ENCODE results near the gene CCR8.

Gene CCR8

GRCh38 chr3:39291903-39292329 lies 37.6 kb upstream of the CCR8 start:
- H3K4me2 ChIP-seq (ENCODE audit: insufficient read depth, low read length) = no peak overlapping the region
- peak overlapping the region; percentile 72 for H3K27ac ChIP-seq (ENCODE audit: low read length)
- no peaks in the 10 kb centered on the region for H3K79me2 ChIP-seq (ENCODE audit: insufficient read depth, low read length)
- H2AFZ ChIP-seq (ENCODE audit: low read depth, low read length) = peak overlapping the region; percentile 63
- ATAC-seq (ENCODE audit: insufficient read depth, low read depth) (peak; percentile 53), DNase-seq (peak; percentile 79)
- H3K27me3 ChIP-seq (ENCODE audit: insufficient read depth, low read length, poor library complexity) = no peaks in the 10 kb centered on the region
- TF ChIP-seq CTCF (IDR thresholded peaks at IDR 0.05; ENCODE audit: borderline replicate concordance, extremely low read depth, low read length, poor library complexity, severe bottlenecking) = peak; percentile 96
- TF ChIP-seq EZH2 (IDR thresholded peaks at IDR 0.05; ENCODE audit: borderline replicate concordance, low read depth, low read length, severe bottlenecking) = no peak
- peaks cover 66% of the 10 kb centered on the region for H3K4me1 ChIP-seq (ENCODE audit: insufficient read depth, low read length)
- peak overlapping the region; percentile 9; the same call in 1 of the 2 replicates for H3K9ac ChIP-seq (ENCODE audit: low read depth, low read length)
- H3K36me3 ChIP-seq (ENCODE audit: insufficient read depth, low read length) = no peaks in the 10 kb centered on the region
- no peaks in the 10 kb centered on the region for H4K20me1 ChIP-seq (ENCODE audit: insufficient read depth, low read length)
- H3K9me3 ChIP-seq (ENCODE audit: insufficient read depth, low read length, severe bottlenecking) = no peaks in the 10 kb centered on the region
- no peak overlapping the region for H3K4me3 ChIP-seq (ENCODE audit: low read depth in 1 of 2, low read length in 2 of 2)

- no peaks in the 10 kb centered on the region for H3K36me3 ChIP-seq (ENCODE audit: insufficient read depth, low read length)
- no peak for TF ChIP-seq CTCF (IDR thresholded peaks at IDR 0.05; ENCODE audit: borderline replicate concordance, extremely low read depth, low read length, poor library complexity, severe bottlenecking)
- no peak overlapping the region for H3K9ac ChIP-seq (ENCODE audit: low read depth, low read length)
- peak overlapping the region; percentile 3 for H2AFZ ChIP-seq (ENCODE audit: low read depth, low read length)
- H3K4me2 ChIP-seq (ENCODE audit: insufficient read depth, low read length) = no peak overlapping the region
- peak overlapping the region; percentile 72 for H3K27ac ChIP-seq (ENCODE audit: low read length)
- peaks cover 4% of the 10 kb centered on the region for H3K9me3 ChIP-seq (ENCODE audit: insufficient read depth, low read length, severe bottlenecking)
- H3K27me3 ChIP-seq (ENCODE audit: insufficient read depth, low read length, poor library complexity) = no peaks in the 10 kb centered on the region
- DNase-seq = no peak
- ATAC-seq (ENCODE audit: insufficient read depth, low read depth) = no peak
- no peak overlapping the region for H3K4me3 ChIP-seq (ENCODE audit: low read depth in 1 of 2, low read length in 2 of 2)
- no peaks in the 10 kb centered on the region for H3K79me2 ChIP-seq (ENCODE audit: insufficient read depth, low read length)
- peaks cover 63% of the 10 kb centered on the region for H3K4me1 ChIP-seq (ENCODE audit: insufficient read depth, low read length)
- no peaks in the 10 kb centered on the region for H4K20me1 ChIP-seq (ENCODE audit: insufficient read depth, low read length)
Measured at GRCh38 chr3:39292961-39293360, 36.5 kb upstream of the CCR8 start.

- H4K20me1 ChIP-seq (ENCODE audit: insufficient read depth, low read length) = no peaks in the 10 kb centered on the region
- peak overlapping the region; percentile 34; the same call in 1 of the 2 replicates for H2AFZ ChIP-seq (ENCODE audit: low read depth, low read length)
- ATAC-seq (ENCODE audit: insufficient read depth, low read depth) = peak; percentile 51
- peak overlapping the region; percentile 15; the same call in 1 of the 2 replicates for H3K27ac ChIP-seq (ENCODE audit: low read length)
- TF ChIP-seq CTCF (IDR thresholded peaks at IDR 0.05; ENCODE audit: borderline replicate concordance, extremely low read depth, low read length, poor library complexity, severe bottlenecking) = no peak
- TF ChIP-seq EZH2 (IDR thresholded peaks at IDR 0.05; ENCODE audit: borderline replicate concordance, low read depth, low read length, severe bottlenecking) = no peak
- H3K9me3 ChIP-seq (ENCODE audit: insufficient read depth, low read length, severe bottlenecking) = peaks cover 13% of the 10 kb centered on the region
- H3K4me2 ChIP-seq (ENCODE audit: insufficient read depth, low read length) = no peak overlapping the region
- H3K27me3 ChIP-seq (ENCODE audit: insufficient read depth, low read length, poor library complexity) = no peaks in the 10 kb centered on the region
- no peaks in the 10 kb centered on the region for H3K36me3 ChIP-seq (ENCODE audit: insufficient read depth, low read length)
- H3K79me2 ChIP-seq (ENCODE audit: insufficient read depth, low read length) = no peaks in the 10 kb centered on the region
- H3K4me1 ChIP-seq (ENCODE audit: insufficient read depth, low read length) = peaks cover 46% of the 10 kb centered on the region
- peak overlapping the region; percentile 18; the same call in 1 of the 2 replicates for H3K9ac ChIP-seq (ENCODE audit: low read depth, low read length)
- DNase-seq = peak; percentile 50
- no peak overlapping the region for H3K4me3 ChIP-seq (ENCODE audit: low read depth in 1 of 2, low read length in 2 of 2)
Measured at GRCh38 chr3:39294446-39295183, 34.9 kb upstream of the CCR8 start.
